ENCODE results near the gene MARCHF7. TPM values are rescaled to one million over a fixed set of nuclear protein-coding genes. Genes with fewer than 3 reads are reported as not detected.
A peak's percentile ranks its signal among the peaks of the same experiment; 100 is the strongest.
"Not testable (repeated sequence)": the region's sequence is repeated elsewhere in the genome, so short reads cannot be mapped to it uniquely, and the experiment has no call there.

Gene MARCHF7, protein sequence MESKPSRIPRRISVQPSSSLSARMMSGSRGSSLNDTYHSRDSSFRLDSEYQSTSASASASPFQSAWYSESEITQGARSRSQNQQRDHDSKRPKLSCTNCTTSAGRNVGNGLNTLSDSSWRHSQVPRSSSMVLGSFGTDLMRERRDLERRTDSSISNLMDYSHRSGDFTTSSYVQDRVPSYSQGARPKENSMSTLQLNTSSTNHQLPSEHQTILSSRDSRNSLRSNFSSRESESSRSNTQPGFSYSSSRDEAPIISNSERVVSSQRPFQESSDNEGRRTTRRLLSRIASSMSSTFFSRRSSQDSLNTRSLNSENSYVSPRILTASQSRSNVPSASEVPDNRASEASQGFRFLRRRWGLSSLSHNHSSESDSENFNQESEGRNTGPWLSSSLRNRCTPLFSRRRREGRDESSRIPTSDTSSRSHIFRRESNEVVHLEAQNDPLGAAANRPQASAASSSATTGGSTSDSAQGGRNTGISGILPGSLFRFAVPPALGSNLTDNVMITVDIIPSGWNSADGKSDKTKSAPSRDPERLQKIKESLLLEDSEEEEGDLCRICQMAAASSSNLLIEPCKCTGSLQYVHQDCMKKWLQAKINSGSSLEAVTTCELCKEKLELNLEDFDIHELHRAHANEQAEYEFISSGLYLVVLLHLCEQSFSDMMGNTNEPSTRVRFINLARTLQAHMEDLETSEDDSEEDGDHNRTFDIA
- total RNA-seq: 100 to 1,000 TPM; 105 to 125 TPM
- polyA plus RNA-seq (2013, experiment 1 of 2): 148 TPM
- polyA plus RNA-seq (2013, experiment 2 of 2): 143 TPM
- long read RNA-seq, experiment 1, full-length matches to known transcripts: 7 of 53 reads
- long read RNA-seq, experiment 1, partial matches to known transcripts: 25 of 53 reads
- long read RNA-seq, experiment 1, other reads (novel, unspliced or antisense): 21 of 53 reads
- long read RNA-seq, experiment 2, full-length matches to known transcripts: 105 of 269 reads
- long read RNA-seq, experiment 2, partial matches to known transcripts: 20 of 269 reads
- long read RNA-seq, experiment 2, other reads (novel, unspliced or antisense): 144 of 269 reads
- long read RNA-seq, experiment 3, full-length matches to known transcripts: 256 of 800 reads
- long read RNA-seq, experiment 3, partial matches to known transcripts: 39 of 800 reads
- long read RNA-seq, experiment 3, other reads (novel, unspliced or antisense): 505 of 800 reads
- long read RNA-seq, experiment 4, full-length matches to known transcripts: 8 of 28 reads
- long read RNA-seq, experiment 4, partial matches to known transcripts: 7 of 28 reads
- long read RNA-seq, experiment 4, other reads (novel, unspliced or antisense): 13 of 28 reads

DNA sequence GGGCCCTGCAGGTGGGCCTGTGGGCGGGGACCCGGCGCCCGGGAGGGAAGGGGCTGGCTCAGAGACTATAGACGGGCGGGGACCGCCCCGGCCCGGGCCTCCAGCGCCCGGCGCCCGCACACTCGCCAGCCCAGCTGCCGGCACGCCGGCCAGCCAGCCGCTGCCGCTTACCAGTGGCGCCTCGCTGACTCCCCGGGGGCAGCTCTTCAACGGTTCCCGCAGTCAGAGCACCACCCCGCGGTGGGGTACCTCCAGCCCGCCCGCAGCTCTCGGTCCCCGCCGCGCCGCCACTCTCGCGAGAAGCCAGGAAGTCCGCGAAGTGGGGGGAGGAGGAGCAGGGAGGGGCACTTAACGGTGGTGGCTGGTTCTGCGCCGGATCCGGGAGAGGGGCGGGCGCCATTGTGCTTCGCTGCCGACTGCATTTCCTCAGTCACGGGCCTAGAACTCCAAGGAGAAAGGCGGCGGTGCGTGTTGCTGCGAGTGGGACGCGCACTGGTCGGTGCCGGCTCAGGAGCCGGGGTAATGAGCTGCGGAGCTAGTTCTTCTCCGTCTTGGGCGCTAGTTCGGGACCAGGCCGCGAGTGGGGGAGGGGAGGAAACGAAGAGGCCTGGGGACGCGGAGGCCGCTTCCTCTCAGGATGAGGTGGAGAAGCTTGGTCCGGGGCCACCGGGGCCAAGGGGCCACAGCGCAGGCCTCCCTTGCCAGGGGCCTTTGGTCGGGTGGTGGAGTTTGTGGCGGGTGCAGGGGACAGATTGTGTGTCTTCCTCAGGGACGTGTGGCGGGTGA, at the start of gene MARCHF7:
TSS of gene MARCHF7 (plus strand) at position 364 of the 786 bp plus-strand sequence. CDS start 16,517 bp downstream, outside the sequence.
- 0% methylated on average over 26 to 72 of the region's 72 CpGs for WGBS, 2 experiments (ENCODE audit: insufficient coverage in 1 of 2, insufficient read length in 1 of 2)
- TF ChIP-seq CTCF (conservative IDR thresholded peaks at IDR 0.05): peak; percentile 72

GRCh38 chr2:159667423-159667822, 44.9 kb upstream of the MARCHF7 start:
- not testable (repeated sequence) for H3K4me1 ChIP-seq (ENCODE audit: control insufficient read depth, insufficient read depth, low read length); H3K27me3 Mint-ChIP-seq (ENCODE audit: insufficient read depth); H3K27me3 ChIP-seq (ENCODE audit: control insufficient read depth, insufficient read depth, low read length, poor library complexity, severe bottlenecking); H3K9me3 Mint-ChIP-seq; H3K36me3 ChIP-seq (ENCODE audit: control insufficient read depth, insufficient read depth, low read length); H3K9ac ChIP-seq (ENCODE audit: extremely low read depth, low read length, poor library complexity, severe bottlenecking); H3K4me3 Mint-ChIP-seq; DNase-seq; H3K27ac Mint-ChIP-seq; H3K36me3 Mint-ChIP-seq (ENCODE audit: low read depth); H3K9me3 ChIP-seq (ENCODE audit: control insufficient read depth, low read length); H3K4me1 Mint-ChIP-seq; H3K4me3 ChIP-seq (ENCODE audit: low read length); H3K27ac ChIP-seq (ENCODE audit: low read depth, low read length)
- WGBS, 2 experiments (ENCODE audit: insufficient coverage in 1 of 2, insufficient read length in 1 of 2): 98 to 100% methylated on average over 2 to 3 of the region's 3 CpGs

More for the DNA sequence above, at the start of gene MARCHF7:
- Mint-ChIP-seq H3K36me3 (ENCODE audit: low read depth) (peaks cover 32% of the 10 kb centered on the region), H3K27ac (peak within 1 kb of the TSS; percentile 100), H3K4me3 (peak within 1 kb of the TSS; percentile 100), H3K27me3 (ENCODE audit: insufficient read depth) (no peaks in the 10 kb centered on the region), H3K4me1 (peaks cover 31% of the 10 kb centered on the region), H3K9me3 (no peaks in the 10 kb centered on the region)
- Histone ChIP-seq H3K4me3 (ENCODE audit: low read length) (peak within 1 kb of the TSS; percentile 100), H3K27ac (ENCODE audit: low read depth, low read length) (peak within 1 kb of the TSS; percentile 99), H3K9me3 (ENCODE audit: control insufficient read depth, low read length) (no peaks in the 10 kb centered on the region), H3K9ac (ENCODE audit: extremely low read depth, low read length, poor library complexity, severe bottlenecking) (peak within 1 kb of the TSS; percentile 99), H3K36me3 (ENCODE audit: control insufficient read depth, insufficient read depth, low read length) (peaks cover 37% of the 10 kb centered on the region), H3K4me1 (ENCODE audit: control insufficient read depth, insufficient read depth, low read length) (peaks cover 12% of the 10 kb centered on the region), H3K27me3 (ENCODE audit: control insufficient read depth, insufficient read depth, low read length, poor library complexity, severe bottlenecking) (no peaks in the 10 kb centered on the region)
- peak; percentile 99 for DNase-seq

GRCh38 chr2:159671047-159671446, 41.3 kb upstream of the MARCHF7 start:
- Histone ChIP-seq H3K36me3 (ENCODE audit: control insufficient read depth, insufficient read depth, low read length) (no peaks in the 10 kb centered on the region), H3K27ac (ENCODE audit: low read depth, low read length) (no peak overlapping the region), H3K27me3 (ENCODE audit: control insufficient read depth, insufficient read depth, low read length, poor library complexity, severe bottlenecking) (no peaks in the 10 kb centered on the region), H3K9me3 (ENCODE audit: control insufficient read depth, low read length) (no peaks in the 10 kb centered on the region), H3K9ac (ENCODE audit: extremely low read depth, low read length, poor library complexity, severe bottlenecking) (no peak overlapping the region), H3K4me1 (ENCODE audit: control insufficient read depth, insufficient read depth, low read length) (no peaks in the 10 kb centered on the region), H3K4me3 (ENCODE audit: low read length) (no peak overlapping the region)
- Mint-ChIP-seq H3K4me1 (no peaks in the 10 kb centered on the region), H3K27ac (no peak overlapping the region), H3K27me3 (ENCODE audit: insufficient read depth) (no peaks in the 10 kb centered on the region), H3K36me3 (ENCODE audit: low read depth) (no peaks in the 10 kb centered on the region), H3K4me3 (no peak overlapping the region), H3K9me3 (no peaks in the 10 kb centered on the region)
- 100% methylated on average over 3 of the region's 3 CpGs; no CpG with 5 or more reads in 1 of the 2 experiments for WGBS, 2 experiments (ENCODE audit: insufficient coverage in 1 of 2, insufficient read length in 1 of 2)
- TF ChIP-seq CTCF (conservative IDR thresholded peaks at IDR 0.05): no peak
- no peak for DNase-seq

All from endodermal cell (in vitro differentiated cells).